Endothelial cell of umbilical vein (primary cell): ENCODE results near the gene B2M.

Source experiments
- CTCF ChIP-seq, 2 donors: IDR thresholded peaks; 1 replicate in 1 of 2; 2 replicates in 1 of 2; pipeline ENCODE4 v1.5.1; 2011; ENCODE audit warnings: low read length in 2 of 2, mild to moderate bottlenecking in 2 of 2, moderate library complexity in 2 of 2, control low read depth in 1 of 2, inconsistent platforms in 1 of 2, low read depth in 1 of 2; ENCODE audit not compliant: insufficient read depth in 1 of 2; ENCODE audit errors: extremely low read depth in 1 of 2
- MAX ChIP-seq: IDR thresholded peaks from 2 replicates; pipeline ENCODE4 v1.6.1; 2011; ENCODE audit not compliant: insufficient read depth, insufficient read length
- POLR2A ChIP-seq: IDR thresholded peaks from 2 replicates; pipeline ENCODE4 v1.6.1; 2012; ENCODE audit warnings: low read depth, mild to moderate bottlenecking, control low read depth, low read length

- no peak for TF ChIP-seq CTCF (IDR thresholded peaks at IDR 0.05; ENCODE audit: extremely low read depth in 1 of 2, insufficient read depth in 1 of 2, low read depth in 1 of 2, low read length in 2 of 2)
- no peak for TF ChIP-seq MAX
- TF ChIP-seq POLR2A: no peak
Measured at GRCh38 chr15:44735482-44736180, 24.3 kb downstream of the B2M start.
